IPS-20b (cell line): ENCODE data around the gene ISLR2.
"Not testable (repeated sequence)": the region's sequence is repeated elsewhere in the genome, so short reads cannot be mapped to it uniquely, and the experiment has no call there.

Experiments used
- H3K27ac ChIP-seq: one replicate; pipeline ENCODE4 v1.5.1; 2013; ENCODE audit warnings: low read length
- H3K27me3 ChIP-seq: 2 replicates; pipeline ENCODE4 v1.6.1; 2013; ENCODE audit warnings: mild to moderate bottlenecking, low read length, inconsistent platforms; ENCODE audit not compliant: insufficient read depth
- H3K36me3 ChIP-seq: 2 replicates; pipeline ENCODE4 v1.6.1; 2013; ENCODE audit warnings: low read depth, mild to moderate bottlenecking, inconsistent platforms, low read length, moderate library complexity; ENCODE audit not compliant: insufficient read depth
- H3K4me1 ChIP-seq: 2 replicates; pipeline ENCODE4 v1.6.1; 2013; ENCODE audit warnings: mild to moderate bottlenecking, control low read depth, inconsistent platforms, low read length, moderate library complexity; ENCODE audit not compliant: insufficient read depth
- H3K4me3 ChIP-seq: 2 replicates; pipeline ENCODE4 v1.5.1; 2013; ENCODE audit warnings: mild to moderate bottlenecking, low read length, inconsistent platforms
- H3K9ac ChIP-seq: 2 replicates; pipeline ENCODE4 v1.6.1; 2013; ENCODE audit warnings: low read depth, mild to moderate bottlenecking, inconsistent platforms, low read length, moderate library complexity
- H3K9me3 ChIP-seq: 2 replicates; pipeline ENCODE4 v1.6.1; 2013; ENCODE audit warnings: mild to moderate bottlenecking, low read depth, low read length, inconsistent platforms; ENCODE audit not compliant: insufficient read depth

Gene ISLR2

DNA sequence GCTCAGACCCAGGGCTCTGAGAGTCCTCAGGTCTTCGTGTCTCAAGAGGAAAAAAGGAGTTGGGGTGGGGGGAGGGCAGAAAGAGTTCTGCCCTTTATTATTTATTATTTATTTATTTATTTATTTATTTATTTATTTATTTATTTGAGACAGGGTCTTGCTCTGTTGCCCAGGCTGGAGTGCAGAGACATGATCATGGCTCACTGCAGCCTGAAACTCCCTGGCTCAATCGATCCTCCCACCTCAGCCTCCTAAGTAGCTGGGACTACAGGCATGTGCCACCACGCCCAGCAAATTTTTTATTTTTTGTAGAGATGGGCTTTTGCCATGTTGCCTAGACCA is 31.8 kb downstream of the ISLR2 start:
- H3K4me3 ChIP-seq, H3K9me3 ChIP-seq, H3K9ac ChIP-seq, H3K27me3 ChIP-seq, H3K4me1 ChIP-seq, H3K27ac ChIP-seq, H3K36me3 ChIP-seq: not testable (repeated sequence)

DNA sequence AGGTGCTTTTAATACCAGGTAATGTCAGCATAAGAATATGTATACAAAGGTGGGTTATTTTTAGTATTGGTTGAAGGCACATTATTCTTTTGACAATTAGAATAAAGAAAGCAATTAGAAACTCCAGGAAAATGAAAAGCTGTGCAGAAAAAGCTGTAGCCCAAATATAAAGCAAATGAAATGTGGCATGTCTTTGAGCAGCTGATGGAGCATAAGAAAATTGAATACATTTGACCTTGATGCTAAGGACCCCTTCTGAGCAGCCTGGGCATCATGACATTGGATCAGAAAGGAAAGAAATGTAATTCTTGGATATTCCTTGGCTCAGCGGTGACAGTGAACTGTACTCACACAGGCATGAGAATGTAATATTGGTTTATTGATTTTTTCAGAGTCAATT is 35.1 kb downstream of the ISLR2 start:
- Histone ChIP-seq H3K9me3 (no peaks in the 10 kb centered on the region), H3K36me3 (no peaks in the 10 kb centered on the region), H3K27me3 (no peaks in the 10 kb centered on the region), H3K4me3 (no peak overlapping the region), H3K9ac (no peak overlapping the region), H3K4me1 (no peaks in the 10 kb centered on the region), H3K27ac (no peak overlapping the region)

DNA sequence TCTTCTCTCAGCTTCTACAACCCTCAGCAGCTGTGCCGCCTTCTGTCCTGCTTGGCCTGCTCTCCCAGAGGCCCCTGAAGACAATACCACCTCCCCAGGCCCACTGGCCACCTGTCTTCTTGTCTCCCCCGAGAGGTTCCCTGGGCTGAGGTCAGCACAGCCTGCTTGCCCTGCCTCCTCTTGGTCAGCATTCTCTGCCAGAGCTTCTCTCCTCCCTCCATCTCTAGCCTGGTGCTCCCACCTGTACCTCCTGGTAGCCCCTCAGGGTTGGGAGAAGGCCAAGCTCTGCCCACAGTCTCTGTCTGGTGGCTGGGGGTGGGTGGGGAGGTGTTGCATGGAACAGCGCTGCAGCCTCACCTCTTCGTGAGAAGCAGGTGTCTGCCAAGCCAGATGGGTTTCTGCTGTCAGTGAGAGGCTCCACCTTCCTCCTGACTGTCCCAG is 37.5 kb downstream of the ISLR2 start:
- no peaks in the 10 kb centered on the region for H3K9me3 ChIP-seq
- no peaks in the 10 kb centered on the region for H3K36me3 ChIP-seq

DNA sequence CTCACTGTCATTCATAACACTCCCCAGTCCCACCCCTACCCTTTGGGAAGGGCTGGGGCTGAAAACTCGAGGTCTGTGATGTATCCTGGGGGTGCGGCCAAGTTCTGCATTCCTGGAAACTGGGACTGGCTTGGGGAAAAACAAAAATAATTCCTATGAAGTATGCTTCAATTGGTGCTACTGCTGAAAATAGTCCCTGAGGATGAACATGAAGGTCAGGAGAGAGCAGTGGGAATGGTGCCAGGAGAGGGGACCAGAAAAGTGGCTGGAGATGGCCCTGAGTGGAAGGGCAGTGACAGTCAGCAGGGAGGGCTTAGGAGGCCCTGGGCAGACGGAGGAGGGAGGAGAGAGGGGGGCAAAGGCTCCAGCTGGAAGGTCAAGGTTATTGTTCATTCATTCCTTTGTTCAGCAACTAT is 38.3 kb downstream of the ISLR2 start:
- Histone ChIP-seq H3K4me3 (no peak overlapping the region), H3K4me1 (peaks cover 5% of the 10 kb centered on the region; the same call in 1 of the 2 replicates), H3K36me3 (no peaks in the 10 kb centered on the region), H3K9ac (no peak overlapping the region), H3K27me3 (no peaks in the 10 kb centered on the region), H3K27ac (no peak overlapping the region), H3K9me3 (no peaks in the 10 kb centered on the region)

More for the DNA sequence above, 37.5 kb downstream of the ISLR2 start:
- Histone ChIP-seq H3K9ac (no peak overlapping the region), H3K4me1 (no peaks in the 10 kb centered on the region), H3K4me3 (no peak overlapping the region), H3K27ac (no peak overlapping the region), H3K27me3 (no peaks in the 10 kb centered on the region)

DNA sequence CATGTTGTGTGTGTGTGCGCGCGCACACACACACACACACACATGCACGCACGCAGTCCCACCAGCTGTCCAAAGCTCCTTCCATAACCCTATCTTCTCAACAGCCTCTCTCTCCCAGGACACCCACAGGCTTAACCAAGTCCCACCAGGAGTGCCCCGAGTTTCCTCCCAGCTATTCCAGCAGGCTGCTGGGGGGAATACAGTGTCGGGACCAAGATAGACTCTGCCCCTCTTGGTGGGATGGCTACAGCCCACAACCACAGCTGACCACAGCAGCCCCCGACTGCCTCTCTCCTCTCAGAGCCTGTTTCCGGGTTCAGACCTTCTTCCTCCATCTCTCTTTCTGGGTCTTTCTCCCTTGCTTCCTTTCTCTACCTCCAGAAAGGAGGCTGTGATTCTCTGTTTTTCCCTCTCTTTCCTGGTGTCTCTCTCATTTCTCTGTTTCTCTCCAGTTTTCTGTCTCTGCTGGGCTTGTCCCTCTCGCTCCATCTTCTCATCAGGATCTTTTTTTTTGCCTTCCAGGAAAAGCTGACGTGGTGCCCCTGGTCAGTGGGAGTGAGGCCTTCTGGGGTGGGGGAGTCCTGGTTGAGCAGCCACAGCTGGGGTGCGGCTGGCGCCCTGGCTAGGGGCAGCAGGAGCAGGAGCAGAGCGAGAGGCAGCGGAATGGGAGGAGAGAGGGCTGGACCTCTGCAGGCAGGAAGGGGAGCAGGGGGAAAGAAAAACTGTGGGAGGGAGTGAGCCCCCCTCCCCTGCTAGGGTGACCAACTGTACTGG is 39.9 kb downstream of the ISLR2 start:
- Histone ChIP-seq H3K27ac (no peak overlapping the region), H3K9me3 (no peaks in the 10 kb centered on the region), H3K27me3 (no peaks in the 10 kb centered on the region)

DNA sequence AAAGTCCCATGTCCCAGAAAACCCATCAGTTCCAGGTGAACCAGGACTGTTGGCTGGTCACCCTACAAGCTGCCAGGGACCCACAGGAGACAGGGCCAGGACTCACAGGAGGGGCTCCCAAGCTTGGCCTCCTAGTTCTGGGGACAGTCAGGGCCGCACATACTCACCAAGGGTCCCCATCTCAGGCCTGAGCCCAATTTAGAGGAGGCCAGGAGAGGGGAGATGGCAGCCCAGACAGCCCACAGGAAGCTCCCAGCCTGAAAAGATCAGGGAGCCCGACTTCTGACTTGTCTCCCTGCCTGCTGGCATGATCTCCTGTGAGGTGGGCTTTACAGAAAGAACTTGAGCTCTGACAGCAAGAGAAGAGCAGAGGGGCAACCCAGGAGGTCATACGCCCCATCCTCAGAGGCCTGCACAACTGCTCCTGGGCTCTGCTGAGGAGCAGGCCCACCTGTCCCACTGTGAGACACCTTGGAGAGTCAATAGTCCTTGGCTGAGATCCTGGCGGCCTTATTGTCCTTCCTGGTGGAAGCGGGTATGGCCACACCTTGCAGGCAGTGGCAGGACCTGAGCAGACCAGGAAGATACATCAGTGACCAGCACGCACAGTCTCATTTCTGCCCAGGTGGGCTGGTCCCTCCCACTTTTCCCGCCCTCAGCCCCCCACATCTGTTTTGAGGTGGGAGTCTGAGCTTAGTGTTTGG is 40.6 kb downstream of the ISLR2 start:
- H3K4me3 ChIP-seq, result no peak overlapping the region
- peaks cover 7% of the 10 kb centered on the region; the same call in 1 of the 2 replicates for H3K4me1 ChIP-seq
- no peaks in the 10 kb centered on the region for H3K9me3 ChIP-seq
- H3K27ac ChIP-seq, result no peak overlapping the region
- no peaks in the 10 kb centered on the region for H3K27me3 ChIP-seq
- no peaks in the 10 kb centered on the region for H3K36me3 ChIP-seq
- no peak overlapping the region for H3K9ac ChIP-seq

More for the DNA sequence above, 39.9 kb downstream of the ISLR2 start:
- H3K4me3 ChIP-seq, result no peak overlapping the region
- H3K9ac ChIP-seq, result no peak overlapping the region
- peaks cover 7% of the 10 kb centered on the region; the same call in 1 of the 2 replicates for H3K4me1 ChIP-seq
- no peaks in the 10 kb centered on the region for H3K36me3 ChIP-seq

DNA sequence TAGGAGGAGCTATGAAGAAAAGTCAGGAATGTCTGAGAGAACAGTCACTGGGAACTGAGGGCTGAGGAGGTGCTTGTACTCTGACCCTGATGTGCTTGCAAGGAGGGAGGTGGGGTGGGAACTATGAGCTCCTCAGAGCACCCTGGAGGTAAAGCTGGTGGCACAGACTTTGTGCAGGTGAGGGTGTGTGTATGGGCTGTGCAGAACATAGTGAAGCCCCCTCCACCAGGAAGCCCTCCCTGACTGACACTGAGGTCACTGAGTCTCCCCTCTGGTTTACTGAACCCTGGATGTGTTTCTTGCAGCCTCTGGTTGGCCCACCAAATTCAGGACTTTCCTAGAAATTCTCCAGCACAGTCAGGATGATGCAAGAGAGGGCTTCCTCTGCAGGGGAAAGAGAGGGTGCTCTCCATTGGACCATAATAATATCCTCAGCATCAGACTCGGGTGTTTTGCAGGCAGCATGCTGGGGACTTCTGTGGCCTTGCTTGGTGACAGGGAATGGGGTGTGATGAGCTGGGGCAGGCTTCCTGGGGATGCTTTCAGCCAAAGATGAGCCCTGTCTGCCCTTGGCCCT is 41.7 kb downstream of the ISLR2 start:
- Histone ChIP-seq H3K9me3 (no peaks in the 10 kb centered on the region), H3K4me1 (peaks cover 11% of the 10 kb centered on the region; the same call in 1 of the 2 replicates), H3K27ac (no peak overlapping the region)

DNA sequence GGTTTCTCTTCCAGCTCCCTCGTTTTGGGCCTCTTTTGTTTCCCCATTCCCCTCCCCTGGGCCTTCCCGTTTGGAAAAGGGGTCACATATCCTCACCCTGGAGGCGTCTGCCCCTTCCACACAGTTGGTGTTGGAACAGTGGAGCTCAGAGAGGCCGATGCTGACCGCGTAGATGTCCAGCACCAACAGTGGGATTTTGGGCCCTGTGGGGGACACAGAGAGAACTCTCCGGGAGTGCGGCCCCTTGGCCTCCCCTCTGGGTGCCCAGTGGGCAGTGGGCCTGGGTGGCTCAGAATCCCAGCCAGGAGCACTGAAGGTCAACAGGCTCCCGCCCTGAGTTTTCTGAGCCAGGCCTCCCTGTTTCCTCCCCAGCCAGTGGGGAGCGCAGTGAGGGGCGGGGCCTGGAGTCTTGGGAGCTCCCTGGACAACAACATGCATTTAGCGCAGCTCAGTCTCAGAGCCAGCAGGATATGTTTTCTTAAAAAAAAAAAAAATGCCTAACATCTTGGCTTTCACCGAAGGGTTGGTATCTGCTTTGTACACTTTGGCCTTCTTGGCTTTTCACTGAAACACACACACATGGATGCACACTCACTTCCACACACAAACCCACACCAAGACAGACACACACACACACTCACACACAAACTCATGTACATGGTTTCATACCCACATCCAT is 42.5 kb downstream of the ISLR2 start:
- Histone ChIP-seq H3K4me1 (peaks cover 11% of the 10 kb centered on the region; the same call in 1 of the 2 replicates), H3K36me3 (no peaks in the 10 kb centered on the region), H3K9me3 (no peaks in the 10 kb centered on the region), H3K27me3 (no peaks in the 10 kb centered on the region), H3K27ac (no peak overlapping the region), H3K9ac (no peak overlapping the region), H3K4me3 (no peak overlapping the region)

More for the DNA sequence above, 41.7 kb downstream of the ISLR2 start:
- Histone ChIP-seq H3K27me3 (no peaks in the 10 kb centered on the region), H3K36me3 (no peaks in the 10 kb centered on the region), H3K9ac (no peak overlapping the region), H3K4me3 (no peak overlapping the region)

DNA sequence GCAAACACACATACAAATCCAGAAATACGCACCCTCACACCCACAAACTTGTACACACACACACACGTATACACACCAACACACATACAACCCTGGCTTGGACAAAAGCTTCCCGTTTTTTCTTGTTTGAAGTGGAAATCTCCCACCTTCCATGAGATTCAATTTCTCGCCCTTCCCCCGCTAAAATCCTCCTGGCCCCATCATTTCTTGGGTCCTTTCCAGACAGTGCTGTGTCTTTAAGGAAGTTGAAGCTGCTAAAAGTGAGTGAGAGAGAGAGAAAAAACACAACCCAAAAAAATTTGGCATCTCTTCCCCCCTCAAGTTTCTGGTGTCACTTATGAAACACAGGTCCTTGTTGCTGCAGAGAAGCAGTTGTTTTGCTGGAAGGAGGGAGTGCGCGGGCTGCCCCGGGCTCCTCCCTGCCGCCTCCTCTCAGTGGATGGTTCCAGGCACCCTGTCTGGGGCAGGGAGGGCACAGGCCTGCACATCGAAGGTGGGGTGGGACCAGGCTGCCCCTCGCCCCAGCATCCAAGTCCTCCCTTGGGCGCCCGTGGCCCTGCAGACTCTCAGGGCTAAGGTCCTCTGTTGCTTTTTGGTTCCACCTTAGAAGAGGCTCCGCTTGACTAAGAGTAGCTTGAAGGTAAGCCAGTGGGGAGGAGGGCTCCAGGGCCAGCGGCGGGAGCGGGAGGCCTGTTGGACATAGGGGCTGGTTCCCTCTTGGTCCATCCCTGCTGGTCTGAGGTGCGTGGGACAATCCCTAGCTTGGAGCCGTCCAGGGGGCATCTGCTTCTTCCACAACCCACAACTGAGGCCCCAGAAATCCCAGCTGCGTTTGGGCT is 43.2 kb downstream of the ISLR2 start, which contains the start of gene ISLR:
ISLR (plus strand) TSS at position 331 of the 839 bp plus-strand sequence. CDS start 1,149 bp downstream, outside the sequence.
- no peaks in the 10 kb centered on the region for H3K36me3 ChIP-seq
- peaks cover 11% of the 10 kb centered on the region; the same call in 1 of the 2 replicates for H3K4me1 ChIP-seq
- no peak within 1 kb of the TSS for H3K9ac ChIP-seq
- no peaks in the 10 kb centered on the region for H3K9me3 ChIP-seq
- H3K27me3 ChIP-seq, result no peaks in the 10 kb centered on the region
- H3K27ac ChIP-seq, result no peak within 1 kb of the TSS
- no peak within 1 kb of the TSS for H3K4me3 ChIP-seq

DNA sequence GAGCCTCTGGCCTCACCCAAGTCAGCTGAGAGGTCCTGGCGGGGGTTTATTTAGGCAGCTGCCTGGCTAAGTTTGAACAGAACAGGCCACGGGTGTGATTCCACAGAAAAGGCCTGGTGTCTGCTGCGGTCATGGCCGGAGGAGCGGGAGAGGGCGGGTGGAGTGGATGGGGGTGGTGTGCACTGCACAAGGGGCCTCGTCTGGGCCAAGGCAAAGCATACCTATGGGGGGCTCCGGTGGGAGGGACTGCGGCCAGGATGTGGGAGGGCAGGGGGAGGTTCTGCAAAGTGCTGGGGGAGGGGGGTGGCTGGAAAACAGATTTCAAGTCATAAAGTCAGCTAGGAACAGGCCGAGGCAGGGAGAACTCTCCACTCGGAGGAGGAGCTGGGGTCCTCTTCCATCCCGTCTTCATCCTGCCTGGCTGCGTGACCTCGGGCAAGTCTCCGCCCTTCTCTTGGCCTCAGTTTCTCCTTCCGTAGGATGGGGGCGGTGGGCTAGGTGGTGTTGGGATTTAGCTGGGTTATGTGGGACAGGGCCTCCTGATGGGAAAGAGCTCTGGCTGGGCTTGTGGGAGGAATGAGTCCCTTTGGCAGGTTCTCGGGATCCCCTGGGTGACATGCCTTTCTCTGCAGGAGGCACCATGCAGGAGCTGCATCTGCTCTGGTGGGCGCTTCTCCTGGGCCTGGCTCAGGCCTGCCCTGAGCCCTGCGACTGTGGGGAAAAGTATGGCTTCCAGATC is 44.0 kb downstream of the ISLR2 start:
- no peaks in the 10 kb centered on the region for H3K36me3 ChIP-seq
- no peak overlapping the region for H3K9ac ChIP-seq
- H3K27ac ChIP-seq, result no peak overlapping the region
- no peaks in the 10 kb centered on the region for H3K9me3 ChIP-seq
- H3K4me3 ChIP-seq, result no peak overlapping the region
- no peaks in the 10 kb centered on the region for H3K27me3 ChIP-seq
- peaks cover 11% of the 10 kb centered on the region; the same call in 1 of the 2 replicates for H3K4me1 ChIP-seq
